A673 (cell line): ENCODE results near the gene GTPBP2. TPM values are rescaled to one million over a fixed set of nuclear protein-coding genes. Genes with fewer than 3 reads are reported as not detected.

Experiments used
- BruUV-seq: library from RNA; stranded (reverse); fragments of 400-500 nt; replicated peaks from 2 replicates; lab custom pipeline; 2021; lab: Mats Ljungman, UMichigan
- CTCF ChIA-PET: fragments of 300-600 bp; sonication (Branson Sonifier 250); formaldehyde crosslinking; loops from one replicate; lab custom pipeline; 2022; ENCODE audit warnings: antibody characterized with exemption; lab: Charles Lee
- POLR2A ChIA-PET: fragments of 300-600 bp; sonication (Branson Sonifier 250); formaldehyde crosslinking; loops from one replicate; lab custom pipeline; 2022; ENCODE audit warnings: antibody characterized with exemption; ENCODE audit not compliant: low non-redundant PET; lab: Charles Lee
- DNase-seq: peaks from one replicate; pipeline ENCODE4 v3.0.0-alpha.2; 2015; ENCODE audit warnings: low spot score
- H3K27ac ChIP-seq: fragments of 200-600 bp; sonication (generic); 2 replicates; pipeline ENCODE4 v1.5.1; 2016; ENCODE audit warnings: mixed run types, low read depth, mild to moderate bottlenecking, mixed read lengths, antibody characterized with exemption, low read length; ENCODE audit not compliant: poor library complexity, severe bottlenecking
- H3K27me3 ChIP-seq: fragments of 200-600 bp; sonication (generic); replicated peaks from 2 replicates; pipeline ENCODE4 v1.6.1; 2017; ENCODE audit warnings: mixed run types, low read depth, mild to moderate bottlenecking, mixed read lengths, antibody characterized with exemption, low read length; ENCODE audit not compliant: insufficient read depth, poor library complexity
- H3K36me3 ChIP-seq: fragments of 200-600 bp; sonication (generic); 2 replicates; pipeline ENCODE4 v1.6.1; 2016; ENCODE audit warnings: mixed run types, mild to moderate bottlenecking, mixed read lengths, antibody characterized with exemption, low read length; ENCODE audit not compliant: insufficient read depth, poor library complexity, severe bottlenecking
- H3K4me1 ChIP-seq: fragments of 200-600 bp; sonication (generic); 2 replicates; pipeline ENCODE4 v1.6.1; 2017; ENCODE audit warnings: mixed run types, mild to moderate bottlenecking, mixed read lengths, antibody characterized with exemption, low read length; ENCODE audit not compliant: insufficient read depth, poor library complexity, severe bottlenecking
- H3K4me3 ChIP-seq: fragments of 200-600 bp; sonication (generic); 2 replicates; pipeline ENCODE4 v1.5.1; 2016; ENCODE audit warnings: low read depth, mixed run types, mild to moderate bottlenecking, mixed read lengths, low read length; ENCODE audit not compliant: poor library complexity, severe bottlenecking
- H3K9me3 ChIP-seq: fragments of 200-600 bp; sonication (generic); 2 replicates; pipeline ENCODE4 v1.6.1; 2016; ENCODE audit warnings: mixed run types, low read depth, mild to moderate bottlenecking, mixed read lengths, antibody characterized with exemption, low read length; ENCODE audit not compliant: poor library complexity, severe bottlenecking
- EZH2 ChIP-seq: fragments of 200-600 bp; sonication (generic); IDR thresholded peaks from 2 replicates; pipeline ENCODE4 v1.6.1; 2017; ENCODE audit warnings: borderline replicate concordance, low read depth, mild to moderate bottlenecking, mixed read lengths, antibody characterized with exemption, low read length; ENCODE audit not compliant: poor library complexity, severe bottlenecking
- intact Hi-C: fragments of 100-400 bp; cut with micrococcal nuclease; formaldehyde crosslinking; loops from one replicate; pipeline ENCODE4 v1.10.0; 2022; ENCODE audit not compliant: unreplicated experiment
- total RNA-seq: library from RNA; stranded (reverse); gene quantifications from 2 replicates; pipeline ENCODE4 v1.2.3, GENCODE V29; 2021
- TF ChIP-seq, protein P1 (sequence below): fragments of 300-800, 200-600 bp; sonication (generic); conservative IDR thresholded peaks from 2 replicates; pipeline ENCODE4 v1.5.1; 2017; ENCODE audit warnings: low read depth, mild to moderate bottlenecking, antibody characterized with exemption, low read length, moderate library complexity, mixed read lengths

GTPBP2 gene
- total RNA-seq, 1 experiment from 2014 or later = 59.4 TPM

DNA sequence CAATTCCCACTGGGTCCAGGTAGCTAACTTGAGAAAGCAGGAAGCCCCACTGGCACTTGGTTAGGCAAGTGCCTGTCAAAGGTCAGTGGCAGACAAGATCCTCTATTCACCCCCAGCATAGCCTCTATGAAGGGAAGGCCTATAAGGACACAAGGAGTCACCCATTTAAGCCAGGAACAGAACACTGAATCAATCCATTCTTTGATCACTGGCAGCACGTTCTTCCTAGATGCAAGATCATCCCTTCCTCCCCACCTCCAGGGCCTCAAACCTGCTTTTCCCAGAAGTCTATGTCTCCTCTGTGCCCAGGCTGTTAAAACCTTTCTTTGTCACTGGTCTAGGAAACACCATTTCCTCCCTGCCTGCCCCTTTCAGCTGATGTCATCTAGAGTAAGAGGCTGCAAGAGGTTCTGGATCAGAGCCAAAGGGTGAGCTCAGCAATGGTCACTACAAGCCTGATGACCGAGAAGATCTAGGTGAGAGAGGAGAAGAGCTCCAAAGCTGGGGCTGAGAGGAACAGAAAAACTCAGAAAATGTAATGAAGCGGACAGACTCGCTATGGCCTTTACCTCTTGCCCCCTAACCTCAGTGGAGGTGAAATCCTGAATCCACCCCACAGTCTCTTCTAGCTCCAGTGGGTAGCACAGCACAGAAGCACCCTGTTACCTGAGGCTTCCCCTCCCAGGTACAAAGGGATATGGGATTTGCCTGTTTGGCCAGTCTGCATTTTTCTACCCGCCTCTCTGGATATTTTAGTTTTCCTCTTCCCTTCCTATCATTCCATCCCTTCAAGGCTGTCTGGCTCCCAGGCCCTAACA is 1.8 kb downstream of the GTPBP2 start:
- DNase-seq = peak; percentile 35
- BruUV-seq = no TSS peak
- peak overlapping the region; percentile 71 for H3K27ac ChIP-seq
- H3K4me1 ChIP-seq = peaks cover 19% of the 10 kb centered on the region
- no peaks in the 10 kb centered on the region for H3K9me3 ChIP-seq
- ChIA-PET POLR2A (interaction anchor here (0.6 kb wide), 1 partner anchor 486 kb away, joined by 10 read pairs; no protein-coding TSS in a partner anchor), CTCF (no interaction called here)
- H3K4me3 ChIP-seq = peak overlapping the region; percentile 60
- intact Hi-C loops = no loop called here
- no peaks in the 10 kb centered on the region for H3K27me3 ChIP-seq
- TF ChIP-seq EZH2 = no peak
- TF ChIP-seq, protein P1, sequence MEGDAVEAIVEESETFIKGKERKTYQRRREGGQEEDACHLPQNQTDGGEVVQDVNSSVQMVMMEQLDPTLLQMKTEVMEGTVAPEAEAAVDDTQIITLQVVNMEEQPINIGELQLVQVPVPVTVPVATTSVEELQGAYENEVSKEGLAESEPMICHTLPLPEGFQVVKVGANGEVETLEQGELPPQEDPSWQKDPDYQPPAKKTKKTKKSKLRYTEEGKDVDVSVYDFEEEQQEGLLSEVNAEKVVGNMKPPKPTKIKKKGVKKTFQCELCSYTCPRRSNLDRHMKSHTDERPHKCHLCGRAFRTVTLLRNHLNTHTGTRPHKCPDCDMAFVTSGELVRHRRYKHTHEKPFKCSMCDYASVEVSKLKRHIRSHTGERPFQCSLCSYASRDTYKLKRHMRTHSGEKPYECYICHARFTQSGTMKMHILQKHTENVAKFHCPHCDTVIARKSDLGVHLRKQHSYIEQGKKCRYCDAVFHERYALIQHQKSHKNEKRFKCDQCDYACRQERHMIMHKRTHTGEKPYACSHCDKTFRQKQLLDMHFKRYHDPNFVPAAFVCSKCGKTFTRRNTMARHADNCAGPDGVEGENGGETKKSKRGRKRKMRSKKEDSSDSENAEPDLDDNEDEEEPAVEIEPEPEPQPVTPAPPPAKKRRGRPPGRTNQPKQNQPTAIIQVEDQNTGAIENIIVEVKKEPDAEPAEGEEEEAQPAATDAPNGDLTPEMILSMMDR = no peak
- peaks cover 40% of the 10 kb centered on the region for H3K36me3 ChIP-seq

DNA sequence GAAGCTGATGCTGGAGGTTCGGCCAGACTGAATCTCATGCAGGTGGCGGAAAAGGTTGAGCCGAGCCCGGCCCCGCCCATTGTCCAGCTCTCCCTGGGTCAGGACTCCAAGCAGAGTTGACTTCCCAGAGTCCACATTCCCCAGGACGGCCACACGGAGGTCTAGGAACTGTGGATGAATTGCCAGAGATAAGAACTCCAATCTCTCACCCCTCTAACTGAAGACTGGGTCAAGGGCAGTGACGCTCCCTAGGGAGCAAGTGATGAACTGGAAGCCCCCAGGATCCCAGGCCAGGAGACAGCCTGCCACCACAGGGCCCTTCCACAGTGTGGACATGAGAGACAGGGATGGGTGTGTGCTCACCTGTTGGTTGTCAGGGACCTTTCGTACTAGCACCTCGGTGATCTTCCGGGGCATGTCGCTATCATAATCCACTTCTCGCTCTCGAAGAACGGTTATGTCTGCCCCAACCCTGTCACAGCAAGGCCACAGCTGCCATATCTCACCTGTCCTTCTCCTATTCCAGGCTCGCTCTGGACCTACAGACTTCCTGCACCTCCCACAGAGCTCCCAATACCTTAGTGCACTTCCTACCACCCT is 3.6 kb downstream of the GTPBP2 start:
- Histone ChIP-seq H3K27ac (no peak overlapping the region), H3K27me3 (no peaks in the 10 kb centered on the region), H3K4me1 (peaks cover 12% of the 10 kb centered on the region), H3K9me3 (no peaks in the 10 kb centered on the region), H3K36me3 (peaks cover 57% of the 10 kb centered on the region), H3K4me3 (no peak overlapping the region)
- DNase-seq = no peak
- POLR2A ChIA-PET = no interaction called here
- intact Hi-C loops = no loop called here
- CTCF ChIA-PET = no interaction called here
- TF ChIP-seq, protein P1 = no peak
- TF ChIP-seq EZH2 = no peak
- no TSS peak for BruUV-seq

DNA sequence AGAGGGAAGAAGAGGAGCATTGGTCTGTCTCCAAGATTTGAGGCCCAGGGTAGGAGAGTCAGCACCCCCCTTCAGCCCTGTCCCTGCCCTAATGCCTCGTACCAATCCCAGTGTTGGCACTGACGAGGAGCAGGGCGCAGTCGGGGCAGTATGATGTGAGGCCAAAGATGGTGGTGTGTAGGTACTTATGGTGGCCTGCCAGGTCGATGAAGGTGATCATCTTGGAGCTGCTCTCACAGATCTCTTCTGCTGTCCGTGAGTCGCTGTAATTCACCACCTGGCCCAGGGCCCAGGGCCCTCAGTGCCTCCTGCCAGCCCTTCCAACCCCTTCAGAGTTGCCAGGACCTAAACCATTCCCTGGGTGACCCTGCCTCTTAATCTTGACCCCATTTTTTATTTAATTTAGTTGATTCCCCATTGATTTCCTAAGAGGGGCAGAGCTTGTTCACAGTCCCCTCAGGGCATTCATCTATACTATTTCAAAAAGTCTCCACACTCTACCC is 4.2 kb downstream of the GTPBP2 start:
- Histone ChIP-seq H3K4me1 (peaks cover 8% of the 10 kb centered on the region), H3K4me3 (no peak overlapping the region), H3K27ac (no peak overlapping the region), H3K27me3 (no peaks in the 10 kb centered on the region), H3K9me3 (no peaks in the 10 kb centered on the region), H3K36me3 (peaks cover 61% of the 10 kb centered on the region)
- TF ChIP-seq EZH2 = no peak
- TF ChIP-seq, protein P1 = no peak
- ChIA-PET CTCF (no interaction called here), POLR2A (no interaction called here)
- intact Hi-C loops = no loop called here
- no peak for DNase-seq
- no TSS peak for BruUV-seq
